KG1 (cell line): ENCODE results near the gene SPPL3.
"Not testable (repeated sequence)": the region's sequence is repeated elsewhere in the genome, so short reads cannot be mapped to it uniquely, and the experiment has no call there.

ENCODE experiments used
- DNase-seq: peaks from one replicate; lab custom pipeline; 2025; lab: John Stamatoyannopoulos, UW

SPPL3 gene

DNA sequence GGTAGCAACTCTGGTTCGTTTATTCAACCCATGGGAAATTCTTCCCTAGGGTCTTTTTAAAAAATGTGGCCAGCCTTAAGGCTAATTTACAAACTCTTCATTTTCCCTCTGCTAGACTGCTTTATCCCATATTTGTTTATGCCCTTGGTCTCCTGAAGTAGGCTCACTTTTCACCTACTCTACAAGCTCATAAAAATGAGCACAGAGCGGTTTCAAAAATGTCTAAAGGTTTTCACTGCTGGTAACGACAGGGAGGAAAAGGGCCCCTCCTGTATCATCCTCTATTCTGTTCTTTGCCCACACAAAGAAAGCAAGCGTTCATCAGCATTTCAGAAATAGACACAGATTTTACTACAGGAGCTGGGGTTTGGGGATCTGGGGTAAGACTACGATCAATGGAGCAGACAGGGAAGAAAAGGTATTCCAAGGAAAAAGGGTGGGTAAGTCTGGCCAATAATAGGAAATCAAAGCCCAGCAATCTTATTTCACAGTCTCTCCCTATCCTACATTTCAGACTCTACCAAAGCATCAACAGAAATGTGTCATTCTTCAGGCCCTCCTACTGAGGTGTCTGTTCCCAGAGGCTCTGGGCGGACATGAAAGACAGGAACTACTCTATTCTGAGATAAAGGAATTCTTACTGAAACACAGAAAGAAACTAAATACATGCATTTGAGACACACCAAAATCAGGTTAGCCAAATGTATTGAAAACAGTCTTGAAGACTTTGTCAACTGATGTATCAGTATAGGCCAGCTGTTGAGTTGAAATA lies 86.4 kb downstream of the SPPL3 start:
- DNase-seq, result no peak

DNA sequence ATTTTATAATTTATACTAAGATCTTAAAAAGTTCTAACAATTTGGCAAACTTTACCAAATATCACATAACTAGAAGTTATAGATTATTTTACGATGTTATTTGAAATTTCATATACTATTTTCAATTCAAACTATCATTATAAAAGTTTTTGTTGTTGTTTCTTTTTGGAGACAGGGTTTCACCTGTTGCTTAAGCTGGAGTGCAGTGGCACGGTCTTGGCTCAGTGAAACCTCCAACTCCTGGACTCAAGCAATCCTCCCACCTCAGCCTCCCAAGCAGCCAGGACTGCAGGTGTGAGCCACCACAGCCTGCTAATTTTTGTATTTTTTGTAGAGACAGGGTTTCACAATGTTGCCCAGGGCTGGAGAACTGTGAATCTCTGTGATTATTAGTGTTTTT lies 87.8 kb downstream of the SPPL3 start:
- DNase-seq, result no peak

DNA sequence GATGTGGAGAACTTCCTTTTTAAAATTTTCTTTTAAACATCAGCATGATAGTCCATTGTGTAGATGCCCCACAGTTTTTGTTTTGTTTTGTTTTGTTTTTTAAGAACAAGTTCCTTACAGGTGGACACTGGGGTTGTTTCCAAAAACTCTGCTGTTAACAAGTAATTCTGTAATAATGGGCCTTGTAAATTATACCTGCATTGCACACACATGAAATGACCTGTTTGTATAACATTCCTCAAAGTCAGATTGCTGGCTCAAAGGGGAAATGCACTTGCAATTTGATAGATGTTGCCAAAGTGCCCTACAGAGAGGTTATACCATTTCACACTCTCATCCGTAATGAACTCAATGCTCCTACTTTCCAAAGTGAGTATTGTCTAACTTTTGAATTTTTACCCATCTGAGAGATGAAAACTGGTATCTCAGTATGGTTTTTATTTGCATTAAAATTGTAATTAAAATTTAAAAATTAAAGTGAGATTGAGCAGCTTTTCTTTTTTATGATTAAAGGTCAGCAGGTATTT lies 89.2 kb downstream of the SPPL3 start:
- no peak for DNase-seq

DNA sequence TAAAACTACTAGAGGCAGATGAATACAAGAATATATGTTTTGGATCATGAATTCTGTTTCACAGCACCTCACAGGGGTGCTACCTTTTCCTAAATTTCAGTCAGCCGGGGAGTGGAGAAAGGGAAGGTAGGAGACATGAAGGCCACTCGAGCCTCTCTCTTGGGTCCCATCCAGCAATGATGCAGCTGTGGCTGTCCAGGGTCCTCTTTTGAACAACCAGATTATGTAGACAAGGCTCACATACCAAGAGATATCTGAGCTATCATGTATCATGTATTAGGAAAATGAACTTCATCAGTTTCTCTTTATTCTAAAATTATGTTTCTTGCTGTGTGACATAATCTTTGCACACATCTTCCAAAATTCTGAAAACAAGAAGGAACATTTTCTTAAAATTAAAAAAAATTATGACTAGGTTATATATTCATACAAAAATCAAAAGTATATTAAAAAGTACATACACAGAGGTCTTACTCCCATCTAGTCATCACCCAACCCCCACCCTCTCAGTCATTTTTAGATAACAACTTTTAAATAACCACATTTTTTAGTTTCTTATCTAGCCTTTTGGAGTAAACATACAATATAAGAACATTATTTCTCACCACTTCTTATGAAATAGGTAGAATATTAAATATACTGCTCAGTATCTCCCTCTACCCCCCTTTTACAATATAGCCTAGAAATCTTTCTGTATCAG lies 89.8 kb downstream of the SPPL3 start:
- no peak for DNase-seq

DNA sequence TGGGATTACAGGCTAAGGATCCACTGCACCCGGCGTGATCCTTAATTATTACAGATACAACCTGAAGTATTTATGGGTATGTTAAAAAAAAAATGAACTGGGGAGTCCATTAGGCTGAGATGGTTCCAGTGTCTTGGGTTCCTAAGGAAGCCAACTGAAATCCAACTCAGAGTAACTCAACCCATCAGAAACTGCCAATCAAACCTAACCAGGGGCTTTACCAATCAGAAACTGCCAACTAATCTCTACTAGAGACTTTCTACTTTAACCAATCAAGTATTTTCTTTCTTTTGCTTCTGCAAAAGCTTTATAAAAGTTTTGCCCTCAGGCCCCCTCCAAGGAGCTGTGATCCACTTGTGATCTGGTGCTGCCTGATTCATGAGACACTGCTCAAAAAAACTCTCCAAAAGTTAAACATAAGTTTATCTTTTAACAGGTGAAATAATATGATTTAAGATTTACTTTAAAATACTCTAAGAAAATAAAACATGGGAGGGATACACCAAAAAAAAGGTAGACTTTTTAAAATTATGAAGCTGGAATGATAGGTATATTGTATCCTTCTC lies 90.5 kb downstream of the SPPL3 start:
- no peak for DNase-seq

DNA sequence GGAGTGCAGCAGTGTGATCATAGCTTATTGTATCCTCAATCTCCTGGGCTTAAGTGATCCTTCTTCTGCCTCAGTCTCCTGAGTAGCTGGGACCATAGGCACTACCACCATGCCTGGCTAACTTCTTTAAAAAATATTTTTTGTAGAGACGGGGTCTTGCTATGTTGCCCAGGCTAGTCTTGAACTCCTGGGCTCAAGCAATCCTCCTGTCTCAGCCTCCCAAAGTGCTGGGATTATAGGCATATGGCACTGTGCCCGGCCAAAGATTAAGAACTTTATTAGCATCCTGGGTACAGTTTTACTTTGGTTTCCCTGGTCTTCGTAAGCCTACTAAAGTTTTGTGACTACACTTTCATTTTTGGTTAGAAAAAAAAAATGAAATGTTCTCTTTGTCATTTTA lies 94.1 kb downstream of the SPPL3 start:
- no peak for DNase-seq

DNA sequence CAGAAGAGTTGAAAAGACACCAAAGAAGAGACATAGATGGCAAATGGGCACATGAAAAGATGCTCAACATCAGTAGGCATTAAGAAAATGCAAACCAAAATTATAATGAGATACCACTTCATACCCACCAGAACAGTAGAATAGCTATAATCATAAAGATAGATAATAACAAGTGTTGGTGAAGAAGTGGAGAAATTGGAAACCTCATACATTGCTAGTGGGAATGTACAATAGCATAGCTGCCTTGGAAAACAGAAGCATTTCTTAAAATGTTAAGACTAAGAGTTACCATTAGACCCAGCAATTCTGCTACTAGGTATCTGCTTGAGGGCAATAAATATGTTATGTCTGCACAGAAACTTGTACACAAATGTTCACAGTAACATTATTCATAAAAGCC lies 99.7 kb downstream of the SPPL3 start:
- no peak for DNase-seq

DNA sequence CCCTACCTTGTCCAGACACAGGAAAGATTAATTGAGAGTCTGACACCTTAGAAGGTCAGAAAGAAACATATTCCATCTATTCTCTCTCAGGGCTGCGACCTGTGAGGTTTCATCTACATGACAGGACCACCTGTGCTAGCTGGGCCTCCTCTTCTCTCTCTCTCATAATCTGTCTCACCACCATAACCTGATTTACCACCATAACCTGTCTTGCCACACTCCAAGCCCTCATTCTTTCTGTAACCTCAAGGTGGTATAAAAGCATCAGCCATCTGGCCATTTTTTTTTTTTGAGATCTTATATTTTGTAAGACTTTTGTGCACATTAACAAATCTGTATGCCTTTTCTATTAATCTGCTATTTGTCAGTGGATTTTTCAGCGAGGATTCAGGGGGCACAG lies 103.0 kb downstream of the SPPL3 start:
- no peak for DNase-seq

DNA sequence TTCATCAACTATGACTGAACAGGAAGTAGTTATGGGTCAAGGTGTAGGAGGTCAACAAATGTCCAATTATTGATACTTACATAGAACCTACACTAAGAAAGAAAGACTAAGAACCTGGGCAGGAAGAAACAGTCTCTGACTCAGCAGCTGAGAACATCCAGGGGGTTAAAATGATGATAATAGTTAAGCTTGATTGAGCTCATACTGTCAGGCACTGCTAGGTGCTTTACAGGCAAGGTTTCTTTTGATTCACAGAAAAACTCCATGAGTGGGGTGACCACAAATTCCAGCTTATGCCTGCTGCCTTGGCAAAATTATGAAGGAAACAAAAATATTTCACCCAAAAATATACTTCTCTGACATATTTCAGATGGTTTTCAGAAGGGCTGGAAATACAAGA lies 103.5 kb downstream of the SPPL3 start:
- DNase-seq, result no peak

DNA sequence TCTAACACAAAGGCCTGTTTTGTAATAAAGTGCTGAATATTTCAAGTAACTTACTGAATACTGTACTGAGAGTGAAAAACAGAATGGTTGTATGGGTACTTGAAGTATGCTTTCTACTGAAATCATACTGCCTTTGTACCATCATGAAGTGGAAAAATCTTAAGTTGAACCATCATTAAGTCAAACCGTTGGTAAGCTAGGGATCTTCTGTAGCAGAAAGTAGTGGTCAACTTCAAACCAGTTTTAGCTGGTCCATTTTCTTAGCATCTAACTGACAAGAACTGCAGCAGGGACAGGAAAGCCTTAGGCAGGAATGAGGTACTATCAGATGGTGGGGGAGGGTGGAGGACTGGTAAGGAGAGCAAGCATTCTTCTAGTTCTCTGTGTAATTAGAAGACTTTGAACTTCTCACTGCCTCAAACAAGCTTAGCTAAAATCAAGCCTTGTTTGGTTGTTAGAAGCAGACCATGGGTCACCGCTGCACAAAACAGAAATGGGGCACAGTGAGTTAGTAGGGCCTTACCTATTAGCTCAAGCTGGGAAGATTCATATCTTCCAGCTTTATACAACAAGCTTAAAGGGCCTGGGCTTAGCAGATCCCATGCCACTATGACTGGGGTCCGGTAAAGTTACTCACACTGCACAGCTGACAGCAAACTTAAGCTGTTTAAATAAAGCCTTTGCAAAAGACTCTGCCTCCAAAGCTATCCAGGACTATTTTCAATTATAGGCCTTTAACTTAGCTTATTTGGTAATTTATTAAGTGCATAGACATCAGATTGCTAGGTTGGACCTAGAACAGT lies 104.7 kb downstream of the SPPL3 start:
- DNase-seq, result no peak

DNA sequence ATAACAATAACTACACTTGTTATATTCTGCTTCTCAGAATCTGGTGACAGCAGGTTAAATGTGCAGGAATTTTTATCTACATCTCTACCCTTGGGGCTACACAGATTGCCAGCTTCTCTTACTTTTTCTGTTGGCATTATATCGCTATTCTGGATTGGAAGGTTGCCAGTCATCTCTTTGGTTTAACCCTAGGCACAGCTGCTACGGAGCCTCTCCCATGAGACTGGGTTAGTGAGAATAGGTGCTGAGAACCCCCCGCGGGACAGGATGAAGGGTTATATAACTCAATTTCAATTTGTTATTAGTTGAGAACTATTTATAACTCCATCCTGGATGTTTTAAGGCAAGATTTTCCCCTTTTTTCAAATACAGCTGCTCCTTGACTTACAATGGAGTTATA lies 105.5 kb downstream of the SPPL3 start:
- DNase-seq, result no peak

DNA sequence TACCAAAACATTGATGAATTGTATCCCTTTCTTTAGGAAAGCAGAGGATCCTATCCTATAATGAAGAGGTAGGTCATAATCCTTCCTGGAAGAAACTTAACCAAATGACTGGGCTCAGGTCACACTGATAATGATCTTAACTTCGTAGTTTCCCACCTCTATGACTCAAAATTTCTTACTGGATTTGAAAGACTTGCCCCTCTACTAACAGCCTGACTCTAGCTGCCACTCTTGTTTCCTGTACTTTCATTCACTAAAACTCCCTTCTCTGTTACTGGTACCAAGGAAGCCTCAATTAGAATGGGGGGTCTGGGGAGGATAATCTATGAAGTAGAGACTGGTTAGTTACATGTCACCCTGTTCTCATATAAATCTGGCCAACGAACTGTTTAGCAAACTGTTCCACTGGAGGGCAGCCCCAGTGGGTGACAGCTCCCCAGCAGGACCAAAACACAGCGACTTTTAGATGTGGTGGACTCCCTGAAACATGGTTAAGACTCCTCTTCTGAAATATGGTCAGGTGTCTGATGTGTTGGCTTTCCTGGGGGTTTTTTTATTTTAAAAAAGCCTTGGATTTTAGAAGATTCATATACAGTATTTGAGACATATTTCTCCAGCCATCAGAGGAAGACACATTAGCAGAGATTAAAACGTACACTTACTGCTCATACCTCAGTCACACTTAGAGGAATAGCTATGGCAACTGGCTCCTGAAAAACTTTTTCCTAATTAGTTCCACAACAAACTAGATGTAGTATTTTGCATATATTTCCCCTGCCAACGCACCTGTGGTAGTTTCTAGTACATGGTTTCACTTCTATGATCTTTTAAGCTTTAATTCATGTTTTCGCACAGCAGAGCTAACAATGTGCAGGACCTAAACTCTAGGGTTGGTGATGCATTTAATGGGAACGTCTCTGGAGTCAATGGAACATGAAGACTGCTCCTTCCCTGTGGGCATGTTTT lies 106.2 kb downstream of the SPPL3 start:
- no peak for DNase-seq

DNA sequence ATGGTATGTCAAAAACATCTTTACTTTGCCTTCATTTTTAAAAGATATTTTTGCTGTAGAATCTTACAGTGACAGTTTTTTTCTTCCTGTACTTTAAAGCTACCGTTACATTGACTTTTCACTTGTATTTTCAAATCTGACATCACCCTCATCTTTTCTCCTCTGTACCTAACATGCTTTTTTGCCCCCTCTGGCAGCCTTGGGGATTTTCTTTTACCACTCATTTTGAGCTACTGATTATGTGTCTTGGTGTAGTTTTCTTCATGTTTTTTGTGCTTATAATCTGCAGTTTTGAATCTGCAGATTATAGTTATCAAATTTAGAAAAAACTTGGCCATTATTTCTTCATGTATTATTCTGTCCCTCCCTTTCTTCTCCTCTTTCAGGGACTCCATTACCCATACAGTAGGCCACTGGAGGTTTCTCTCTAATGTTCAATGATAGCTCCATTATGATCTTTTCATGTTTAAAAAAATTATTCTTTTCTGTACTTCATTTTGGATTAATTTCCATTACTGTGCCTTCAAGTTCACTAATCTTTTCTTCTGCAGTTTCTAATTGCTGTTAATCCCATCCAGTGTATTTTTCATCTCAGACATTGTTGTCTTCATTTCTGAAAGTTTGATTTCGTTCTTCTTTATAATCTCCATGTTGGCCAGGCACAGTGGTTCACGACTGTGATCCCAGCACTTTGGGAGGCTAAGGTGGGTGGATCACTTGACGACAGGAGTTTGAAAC lies 108.5 kb downstream of the SPPL3 start:
- no peak for DNase-seq

DNA sequence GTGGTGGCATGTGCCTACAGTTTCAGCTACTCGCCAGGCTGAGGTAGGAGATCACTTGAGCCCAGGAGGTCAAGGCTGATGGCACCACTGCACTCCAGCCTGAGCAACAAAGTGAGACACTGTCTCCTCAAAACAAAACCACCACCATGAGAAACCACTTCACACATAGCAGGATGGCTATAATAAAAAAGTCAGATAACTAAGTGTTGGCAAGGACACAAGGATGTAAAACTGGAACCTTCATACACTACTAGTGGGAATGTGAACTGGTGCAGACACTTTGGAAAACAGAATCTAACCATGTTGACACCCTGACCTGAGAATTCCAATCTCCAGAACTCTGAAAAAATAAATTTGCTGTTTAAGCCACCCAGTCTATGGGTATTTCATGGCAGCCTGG lies 110.8 kb downstream of the SPPL3 start:
- DNase-seq, result no peak

DNA sequence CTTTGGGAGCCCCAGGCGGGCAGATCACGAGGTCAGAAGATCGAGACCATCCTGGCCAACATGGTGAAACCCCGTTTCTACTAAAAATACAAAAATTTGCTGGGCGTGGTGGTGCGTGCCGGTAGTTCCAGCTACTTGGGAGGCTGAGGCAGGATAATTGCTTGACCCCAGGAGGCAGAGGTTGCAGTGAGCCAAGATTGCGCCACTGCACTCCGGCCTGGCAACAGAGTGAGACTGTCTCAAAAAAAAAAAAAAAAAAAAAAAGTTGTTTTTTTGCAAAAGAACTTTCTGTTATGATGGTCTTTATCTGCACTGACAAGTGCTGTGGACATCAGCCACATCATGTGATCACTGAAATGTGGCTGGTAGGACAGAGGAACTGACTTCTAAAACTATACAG lies 111.7 kb downstream of the SPPL3 start:
- not testable (repeated sequence) for DNase-seq

DNA sequence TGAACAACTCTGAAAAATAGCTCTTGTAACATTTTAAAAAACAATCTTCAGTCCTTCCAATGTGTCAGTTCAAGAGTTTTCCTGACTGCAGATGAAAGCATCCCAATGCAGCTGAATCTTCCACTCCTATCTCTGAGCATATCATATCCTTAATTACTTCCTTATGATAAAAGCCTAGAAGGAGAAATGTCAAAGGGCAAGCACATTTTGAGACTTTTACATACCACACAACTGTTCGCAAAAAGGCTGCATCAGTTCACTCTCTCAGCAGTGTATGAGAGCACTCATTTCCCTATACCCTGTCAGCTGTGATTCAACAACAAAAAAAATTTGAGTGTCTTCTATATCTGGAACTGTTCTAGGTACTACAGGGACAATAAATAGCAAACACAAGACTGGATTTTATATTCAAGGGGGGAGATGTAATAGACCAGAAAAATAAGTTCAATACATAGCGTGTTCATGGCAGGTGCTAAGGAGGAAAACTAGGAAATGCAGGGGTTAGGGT lies 112.4 kb downstream of the SPPL3 start:
- DNase-seq, result no peak

DNA sequence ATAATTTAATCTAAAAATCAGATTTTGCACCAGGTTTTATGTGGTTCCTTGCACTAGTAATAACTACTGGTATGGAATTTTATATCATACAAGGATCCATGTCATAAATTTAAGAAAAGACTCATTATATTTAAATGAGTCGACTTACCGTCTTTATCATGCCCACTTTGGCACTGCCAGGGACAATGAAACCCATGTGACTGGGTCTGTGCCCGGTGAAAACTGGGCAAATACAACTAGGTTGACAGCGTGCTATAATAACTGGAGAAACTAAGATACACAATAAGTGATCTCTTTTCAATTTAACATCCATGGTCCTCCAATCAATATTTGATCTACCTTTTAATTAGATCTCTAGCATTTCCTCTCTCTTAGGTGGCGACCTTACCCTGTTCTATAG lies 114.0 kb downstream of the SPPL3 start:
- no peak for DNase-seq

DNA sequence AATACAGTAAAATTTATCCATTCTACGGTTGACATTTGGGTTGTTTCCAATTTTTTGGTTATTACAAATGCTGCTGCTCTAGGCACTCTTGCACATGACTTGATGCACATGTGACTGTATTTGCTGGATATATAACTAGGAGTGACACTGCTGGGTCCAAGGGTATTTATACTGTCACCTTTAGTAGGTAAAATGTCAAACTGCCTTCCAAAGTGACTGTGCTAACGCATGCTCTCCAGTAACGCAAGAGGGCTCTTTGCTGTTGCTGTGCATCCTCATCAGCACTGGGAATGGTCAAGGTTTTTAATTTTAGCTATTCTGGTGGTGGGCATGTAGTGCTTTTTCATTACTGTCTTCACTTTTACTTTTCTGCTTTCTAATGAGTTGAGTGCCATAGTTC lies 116.3 kb downstream of the SPPL3 start:
- no peak for DNase-seq

DNA sequence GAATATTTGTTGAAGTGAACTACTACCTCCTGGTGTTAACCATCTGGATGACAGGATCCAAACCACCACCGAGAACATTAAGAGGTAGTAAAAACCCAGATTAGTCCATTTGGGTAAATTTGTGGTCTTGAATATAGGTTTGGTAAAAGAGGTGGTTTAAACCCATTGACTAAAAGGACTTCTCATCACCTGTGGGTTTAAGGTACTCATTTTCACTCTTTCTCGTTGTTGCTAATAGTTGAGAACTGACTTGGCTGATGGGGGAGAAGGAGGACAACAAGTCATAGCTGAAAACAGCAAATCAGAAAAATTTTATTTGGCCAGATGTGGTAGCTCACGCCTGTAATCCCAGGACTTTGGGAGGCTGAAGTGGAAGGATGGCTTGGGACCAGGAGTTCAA lies 119.4 kb downstream of the SPPL3 start:
- DNase-seq, result no peak

DNA sequence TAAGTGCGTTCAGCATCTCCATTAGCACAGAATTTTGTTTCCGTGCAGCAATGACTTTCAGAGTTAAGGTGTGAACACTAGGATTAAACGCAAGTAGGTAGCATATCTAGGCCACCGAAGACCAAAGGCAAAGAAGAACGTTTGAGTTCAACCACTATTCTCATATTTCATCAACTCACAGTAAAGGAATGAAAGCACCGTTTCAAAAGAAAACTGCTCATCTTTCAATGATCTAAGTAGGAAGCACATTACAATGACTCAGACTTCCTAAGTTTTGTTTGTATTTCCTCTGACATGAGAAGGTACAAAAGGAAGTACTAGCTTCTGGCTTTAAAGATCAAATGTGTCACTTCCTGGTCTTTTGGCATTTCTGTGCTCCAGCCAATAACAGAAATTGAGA lies 121.0 kb downstream of the SPPL3 start:
- peak; percentile 17 for DNase-seq
